Measurements from ENCODE around the gene HIVEP3. TPM values are rescaled to one million over a fixed set of nuclear protein-coding genes. Genes with fewer than 3 reads are reported as not detected.

Gene HIVEP3
- total RNA-seq, 1 donor from 2014 or later = 5.8 TPM

- no peaks in the 10 kb centered on the region for H3K27me3 ChIP-seq (ENCODE audit: control insufficient read depth, insufficient read depth, low read length)
- no peak for DNase-seq (ENCODE audit: low read depth)
- H3K4me3 ChIP-seq (ENCODE audit: low read depth, low read length) = no peak overlapping the region
- TF ChIP-seq, protein P1, sequence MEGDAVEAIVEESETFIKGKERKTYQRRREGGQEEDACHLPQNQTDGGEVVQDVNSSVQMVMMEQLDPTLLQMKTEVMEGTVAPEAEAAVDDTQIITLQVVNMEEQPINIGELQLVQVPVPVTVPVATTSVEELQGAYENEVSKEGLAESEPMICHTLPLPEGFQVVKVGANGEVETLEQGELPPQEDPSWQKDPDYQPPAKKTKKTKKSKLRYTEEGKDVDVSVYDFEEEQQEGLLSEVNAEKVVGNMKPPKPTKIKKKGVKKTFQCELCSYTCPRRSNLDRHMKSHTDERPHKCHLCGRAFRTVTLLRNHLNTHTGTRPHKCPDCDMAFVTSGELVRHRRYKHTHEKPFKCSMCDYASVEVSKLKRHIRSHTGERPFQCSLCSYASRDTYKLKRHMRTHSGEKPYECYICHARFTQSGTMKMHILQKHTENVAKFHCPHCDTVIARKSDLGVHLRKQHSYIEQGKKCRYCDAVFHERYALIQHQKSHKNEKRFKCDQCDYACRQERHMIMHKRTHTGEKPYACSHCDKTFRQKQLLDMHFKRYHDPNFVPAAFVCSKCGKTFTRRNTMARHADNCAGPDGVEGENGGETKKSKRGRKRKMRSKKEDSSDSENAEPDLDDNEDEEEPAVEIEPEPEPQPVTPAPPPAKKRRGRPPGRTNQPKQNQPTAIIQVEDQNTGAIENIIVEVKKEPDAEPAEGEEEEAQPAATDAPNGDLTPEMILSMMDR (IDR thresholded peaks at IDR 0.05; ENCODE audit: insufficient read depth, low read length, poor library complexity, severe bottlenecking) = no peak
- H3K36me3 ChIP-seq (ENCODE audit: control insufficient read depth, insufficient read depth, low read length) = no peaks in the 10 kb centered on the region
These were observed 418.3 kb downstream of the HIVEP3 start for GRCh38 chr1:41500378-41500777.

DNA sequence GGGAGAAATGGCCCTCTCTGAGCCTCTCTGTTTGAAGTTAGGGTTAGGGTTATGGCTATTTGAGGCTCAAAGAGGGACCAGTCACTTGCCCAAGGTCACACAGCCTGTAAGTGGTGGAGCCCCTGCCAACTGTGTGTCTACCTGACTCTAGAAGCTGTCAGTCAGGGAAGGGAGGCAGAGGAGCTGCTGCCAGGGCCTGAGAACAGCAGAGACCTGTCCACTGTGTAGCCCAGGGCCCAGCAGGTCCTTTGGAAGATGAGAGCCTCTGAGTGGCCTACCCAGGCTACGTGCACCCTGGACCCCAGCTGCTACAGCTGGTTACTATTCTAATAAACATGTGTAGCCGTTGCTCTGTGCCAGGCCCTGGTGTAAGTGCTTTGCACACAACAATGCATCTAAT is 419.1 kb downstream of the HIVEP3 start:
- no peak for DNase-seq (ENCODE audit: low read depth)
- no peaks in the 10 kb centered on the region for H3K36me3 ChIP-seq (ENCODE audit: control insufficient read depth, insufficient read depth, low read length)
- TF ChIP-seq, protein P1 (IDR thresholded peaks at IDR 0.05; ENCODE audit: insufficient read depth, low read length, poor library complexity, severe bottlenecking) = no peak
- no peaks in the 10 kb centered on the region for H3K27me3 ChIP-seq (ENCODE audit: control insufficient read depth, insufficient read depth, low read length)
- H3K4me3 ChIP-seq (ENCODE audit: low read depth, low read length) = no peak overlapping the region

DNA sequence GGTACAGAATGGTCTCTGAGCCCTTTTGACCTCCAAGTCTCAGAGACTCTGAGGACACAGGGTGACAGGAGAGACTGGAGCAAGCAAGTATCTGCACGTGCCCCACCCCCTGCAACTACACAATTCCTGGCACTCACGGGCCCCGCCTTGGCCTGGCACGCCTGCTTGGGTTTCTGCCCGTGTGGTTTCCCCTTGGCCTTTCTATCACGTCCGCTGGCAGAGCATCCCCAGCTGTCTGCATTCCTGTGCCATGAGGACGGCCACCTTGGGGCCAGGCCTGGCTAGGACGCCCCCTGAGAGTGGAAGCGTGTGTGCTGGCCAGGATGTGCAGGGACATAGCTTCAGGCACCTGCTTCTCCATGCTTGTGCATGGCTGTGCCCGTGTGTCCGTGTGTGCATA is 419.9 kb downstream of the HIVEP3 start:
- Histone ChIP-seq H3K36me3 (ENCODE audit: control insufficient read depth, insufficient read depth, low read length) (no peaks in the 10 kb centered on the region), H3K27me3 (ENCODE audit: control insufficient read depth, insufficient read depth, low read length) (no peaks in the 10 kb centered on the region), H3K4me3 (ENCODE audit: low read depth, low read length) (no peak overlapping the region)
- DNase-seq (ENCODE audit: low read depth) = no peak
- TF ChIP-seq, protein P1 (IDR thresholded peaks at IDR 0.05; ENCODE audit: insufficient read depth, low read length, poor library complexity, severe bottlenecking) = no peak

GRCh38 chr1:41498391-41498790 is 420.3 kb downstream of the HIVEP3 start:
- no peak for DNase-seq (ENCODE audit: low read depth)
- Histone ChIP-seq H3K4me3 (ENCODE audit: low read depth, low read length) (no peak overlapping the region), H3K27me3 (ENCODE audit: control insufficient read depth, insufficient read depth, low read length) (no peaks in the 10 kb centered on the region), H3K36me3 (ENCODE audit: control insufficient read depth, insufficient read depth, low read length) (no peaks in the 10 kb centered on the region)
- TF ChIP-seq, protein P1 (IDR thresholded peaks at IDR 0.05; ENCODE audit: insufficient read depth, low read length, poor library complexity, severe bottlenecking) = no peak

DNA sequence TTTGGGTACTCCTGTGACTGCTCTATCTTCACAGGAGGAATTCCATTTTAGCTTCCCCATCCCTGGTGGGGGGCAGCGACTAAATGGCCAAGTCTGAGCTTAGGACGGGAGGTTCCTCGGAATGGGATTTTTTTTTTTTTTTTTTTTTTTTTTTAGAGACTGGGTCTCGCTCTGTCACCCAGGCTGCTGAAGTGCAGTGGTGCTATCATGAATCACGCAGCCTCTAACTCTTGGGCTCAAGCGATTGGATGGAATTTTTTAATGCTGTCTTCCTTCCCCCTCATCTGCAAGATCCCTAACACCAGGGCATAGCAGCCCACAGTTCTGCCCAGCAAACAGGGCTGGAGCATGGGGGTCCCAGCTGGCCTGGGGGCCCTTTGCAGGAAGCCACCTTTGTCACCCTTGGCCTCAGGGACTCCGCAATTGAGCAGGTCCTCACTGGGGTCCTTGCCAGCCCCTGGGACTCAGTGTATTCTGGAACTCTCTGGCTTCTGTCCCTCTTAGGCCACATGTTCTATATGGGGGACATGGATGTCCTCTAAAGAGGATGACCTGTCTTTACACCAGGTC is 421.2 kb downstream of the HIVEP3 start:
- no peaks in the 10 kb centered on the region for H3K36me3 ChIP-seq (ENCODE audit: control insufficient read depth, insufficient read depth, low read length)
- TF ChIP-seq, protein P1 (IDR thresholded peaks at IDR 0.05; ENCODE audit: insufficient read depth, low read length, poor library complexity, severe bottlenecking) = no peak
- H3K4me3 ChIP-seq (ENCODE audit: low read depth, low read length) = no peak overlapping the region
- no peak for DNase-seq (ENCODE audit: low read depth)
- no peaks in the 10 kb centered on the region for H3K27me3 ChIP-seq (ENCODE audit: control insufficient read depth, insufficient read depth, low read length)

DNA sequence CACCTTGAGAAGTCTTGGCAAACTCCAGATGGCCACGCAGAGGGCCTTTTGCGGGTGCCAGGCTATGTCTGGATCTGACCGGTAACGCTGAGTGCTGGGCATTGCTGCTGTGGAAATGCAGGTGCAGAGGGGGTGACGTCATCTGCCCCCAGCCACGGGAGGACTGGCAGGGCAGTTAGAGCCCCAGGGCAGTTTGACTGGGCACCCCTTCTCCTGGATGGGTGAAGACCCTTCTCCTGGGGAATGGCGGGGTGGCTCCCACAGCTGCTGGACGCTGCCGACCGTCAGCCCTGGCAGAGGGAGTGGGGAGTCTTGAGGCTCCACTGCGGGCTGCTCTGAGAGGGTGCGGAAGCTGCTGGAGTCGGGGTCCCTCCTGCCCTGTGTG is 421.7 kb downstream of the HIVEP3 start:
- Histone ChIP-seq H3K36me3 (ENCODE audit: control insufficient read depth, insufficient read depth, low read length) (no peaks in the 10 kb centered on the region), H3K4me3 (ENCODE audit: low read depth, low read length) (no peak overlapping the region), H3K27me3 (ENCODE audit: control insufficient read depth, insufficient read depth, low read length) (no peaks in the 10 kb centered on the region)
- DNase-seq (ENCODE audit: low read depth) = no peak
- TF ChIP-seq, protein P1 (IDR thresholded peaks at IDR 0.05; ENCODE audit: insufficient read depth, low read length, poor library complexity, severe bottlenecking) = no peak
